ENCODE results near the gene SND1.

The SND1 gene

GRCh38 chr7:128021366-128021765 is 369.4 kb downstream of the SND1 start:
- no peak for DNase-seq (ENCODE audit: low read depth)

GRCh38 chr7:128022631-128023532 is 370.9 kb downstream of the SND1 start:
- no peak for DNase-seq (ENCODE audit: low read depth)

DNA sequence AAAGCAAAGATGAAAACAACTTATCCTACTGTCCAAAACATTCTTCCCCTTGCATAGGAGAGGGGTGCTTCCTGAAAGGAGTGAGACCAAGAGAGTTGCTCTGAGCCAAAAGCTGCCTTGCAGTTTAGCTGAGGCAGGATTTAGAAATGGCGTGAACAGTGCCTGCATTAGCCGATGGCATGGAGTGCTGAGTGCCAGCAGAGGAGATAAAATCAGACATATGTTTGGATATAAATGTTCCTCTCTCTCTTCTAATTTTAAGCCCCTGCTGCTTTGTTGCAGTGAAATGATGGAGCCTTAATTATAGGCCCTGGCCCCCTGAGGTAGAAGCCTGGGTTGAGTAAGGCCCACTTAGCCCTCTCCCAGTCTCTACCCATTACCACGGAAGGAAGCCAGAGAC is 372.2 kb downstream of the SND1 start:
- no peak for DNase-seq (ENCODE audit: low read depth)

DNA sequence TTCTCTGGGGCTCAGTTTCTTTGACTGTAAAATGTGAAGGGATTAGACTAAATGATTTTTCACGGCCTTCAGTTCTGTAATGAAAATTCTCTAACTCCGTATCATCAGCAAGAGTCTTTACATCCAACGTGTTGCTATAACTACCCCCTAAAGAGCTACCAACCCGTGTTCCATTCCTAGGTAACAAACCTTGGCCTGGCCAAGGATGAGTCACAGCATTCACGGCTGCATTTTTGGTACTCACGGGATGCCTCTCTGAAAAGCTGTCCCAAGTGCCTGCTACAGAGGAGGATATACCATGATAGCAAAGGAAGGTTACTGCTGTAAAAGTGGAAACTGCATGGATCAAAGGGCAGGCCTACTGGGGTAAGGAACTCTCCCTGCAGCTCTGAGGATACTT is 373.4 kb downstream of the SND1 start:
- no peak for DNase-seq (ENCODE audit: low read depth)

- no peak for DNase-seq (ENCODE audit: low read depth)
These were observed 373.8 kb downstream of the SND1 start for GRCh38 chr7:128025819-128026218.

- DNase-seq (ENCODE audit: low read depth): no peak
These were observed 374.6 kb downstream of the SND1 start for GRCh38 chr7:128026551-128026950.

- DNase-seq (ENCODE audit: low read depth): no peak
These were observed 375.5 kb downstream of the SND1 start for GRCh38 chr7:128027485-128027980.

DNA sequence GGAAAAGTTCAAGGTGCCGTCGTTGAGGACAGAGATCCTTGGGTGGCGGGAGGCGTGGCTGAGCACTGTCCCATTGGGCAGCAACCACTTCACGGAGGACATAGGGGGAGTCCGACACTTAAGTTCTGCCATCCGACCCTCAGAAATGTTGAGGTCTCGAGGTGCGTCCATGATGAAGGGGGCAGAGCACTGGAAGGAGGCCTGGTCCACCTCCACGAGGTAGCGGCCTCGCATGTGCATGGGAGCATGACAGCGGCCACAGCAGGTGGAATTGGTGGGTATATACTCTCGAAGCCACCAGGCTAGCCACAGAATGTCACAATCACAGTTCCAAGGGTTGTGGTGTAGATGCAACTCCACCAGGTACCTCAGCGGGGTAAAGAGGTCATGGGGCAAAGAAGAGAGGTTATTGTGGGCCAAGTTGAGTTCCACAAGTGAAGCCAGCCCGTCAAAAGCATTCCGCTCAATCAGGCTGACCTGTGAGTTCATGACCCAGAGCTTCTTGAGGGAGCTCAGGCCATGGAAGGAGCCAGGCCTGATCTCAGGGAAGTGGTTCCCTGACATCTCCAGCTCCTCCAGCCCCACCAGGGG is 377.5 kb downstream of the SND1 start:
- no peak for DNase-seq (ENCODE audit: low read depth)

- DNase-seq (ENCODE audit: low read depth): no peak
These were observed 378.3 kb downstream of the SND1 start for GRCh38 chr7:128030263-128030653.

DNA sequence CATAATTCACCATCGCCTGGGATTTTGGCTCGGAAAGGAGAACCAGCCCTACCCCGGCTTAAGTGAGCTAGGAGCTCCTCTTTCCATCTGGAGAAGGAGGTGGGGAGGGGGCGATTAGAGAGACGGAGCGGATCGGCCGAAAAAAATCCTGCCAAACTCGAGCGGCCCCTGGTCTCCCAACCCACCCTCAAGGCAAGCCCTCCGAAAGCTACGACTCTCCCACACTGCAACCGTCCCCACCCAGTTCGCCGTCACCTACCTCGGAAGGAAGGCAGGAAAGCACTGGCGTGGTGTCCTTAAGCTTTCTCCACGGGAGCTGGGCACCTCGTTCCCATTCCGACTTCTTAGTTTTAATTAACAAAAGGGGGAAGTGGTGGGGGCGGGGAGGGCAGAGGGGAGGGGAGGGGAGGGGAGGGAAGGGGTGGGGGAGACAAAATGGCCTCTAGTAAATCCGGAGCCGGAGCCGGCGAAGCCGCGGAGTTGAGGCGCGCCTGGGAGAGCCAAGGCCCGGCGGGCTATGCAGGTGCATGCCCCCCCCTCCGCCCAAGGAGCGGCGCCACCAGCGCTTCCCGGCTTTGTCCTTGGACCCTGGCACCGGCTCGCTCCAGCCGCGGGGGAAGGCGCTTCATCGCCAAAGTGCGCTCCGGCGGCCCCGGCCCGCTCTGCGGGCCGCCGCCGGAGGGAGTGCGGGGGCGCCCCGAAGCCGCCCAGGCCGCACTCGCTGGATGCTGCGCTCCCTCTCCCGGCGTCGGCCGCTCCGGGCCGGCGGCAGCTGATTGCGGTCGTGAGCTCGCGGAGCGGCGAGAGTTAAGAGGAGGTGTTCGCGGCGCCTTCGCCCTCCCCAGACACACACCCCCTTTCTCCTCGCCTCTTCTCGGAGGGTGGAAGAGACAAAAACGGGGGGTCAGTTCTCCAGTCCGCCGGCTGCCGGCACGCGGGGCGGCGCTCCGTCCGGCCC is 378.9 kb downstream of the SND1 start, which contains the start of gene LRRC4:
TSS of gene LRRC4 (minus strand) at position 784 of the 958 bp plus-strand sequence. CDS start 797 bp downstream, outside the sequence.
- no peak for DNase-seq (ENCODE audit: low read depth)

DNA sequence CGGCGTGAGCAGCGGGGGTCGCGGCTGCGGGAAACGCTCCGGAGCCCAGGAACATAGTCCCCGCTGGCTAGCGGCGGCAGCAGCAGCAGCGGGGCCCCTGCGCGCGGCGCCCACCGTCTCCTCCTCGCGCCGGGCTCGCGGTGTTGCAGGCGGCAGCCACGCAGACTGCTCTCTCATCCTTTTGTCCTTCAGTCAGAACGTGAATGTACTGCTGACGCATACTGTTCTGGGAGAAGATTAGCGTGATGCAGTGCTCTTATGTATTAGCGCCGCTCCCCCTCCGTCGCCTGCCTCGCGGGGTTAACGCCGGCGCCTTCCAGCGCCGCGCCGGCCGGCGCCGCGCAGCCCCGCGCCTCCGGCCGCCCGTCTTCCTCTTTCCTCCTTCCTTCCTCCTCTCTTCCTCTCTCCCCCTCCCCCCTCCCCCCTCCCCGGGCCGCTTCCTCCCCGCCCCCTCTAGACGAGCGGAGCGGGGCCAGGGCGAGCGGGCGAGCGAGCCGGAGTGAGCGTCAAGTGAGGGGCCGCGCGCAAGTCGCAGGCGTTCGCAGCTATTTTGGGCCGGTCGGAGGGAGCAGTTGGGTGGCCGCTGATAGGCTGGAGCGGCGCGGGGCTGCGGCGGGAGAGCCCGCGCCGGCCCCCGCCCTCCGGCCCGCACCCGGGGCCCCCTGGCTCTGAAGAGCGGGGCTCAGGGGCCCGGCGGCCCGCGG is 380.1 kb downstream of the SND1 start:
- no peak for DNase-seq (ENCODE audit: low read depth)

DNA sequence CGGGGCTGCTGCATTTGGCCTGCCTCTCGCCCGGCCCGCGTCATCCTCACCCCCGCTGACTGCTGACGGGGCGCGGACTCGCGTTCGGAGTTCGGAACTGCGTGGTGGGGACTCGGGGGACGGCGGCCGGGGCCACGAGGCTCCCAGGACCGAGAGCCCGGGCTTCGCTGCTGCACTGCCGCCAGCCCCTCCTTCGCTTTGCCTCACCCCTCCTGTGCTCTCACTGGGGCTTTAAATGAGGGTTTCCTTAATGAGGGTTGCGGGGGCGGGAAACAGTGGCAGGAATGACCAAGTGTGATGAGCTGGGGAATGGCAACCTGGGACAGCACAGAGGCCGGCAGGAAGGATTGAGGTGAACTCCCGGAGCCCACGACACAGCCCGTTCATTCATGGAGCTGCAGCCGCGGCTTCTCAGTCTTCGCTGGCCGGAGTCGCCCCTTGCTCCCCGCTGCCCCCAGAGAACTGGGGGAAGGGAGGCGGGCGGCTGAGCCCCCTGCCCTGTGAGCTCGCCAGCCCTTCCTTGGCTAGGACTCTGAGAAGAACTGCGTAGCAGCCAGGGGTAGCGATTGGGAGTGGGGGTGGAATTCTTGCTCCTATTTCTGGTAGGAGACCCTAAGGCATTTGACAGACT is 380.7 kb downstream of the SND1 start:
- DNase-seq (ENCODE audit: low read depth): no peak

GRCh38 chr7:128033246-128033645 is 381.3 kb downstream of the SND1 start:
- no peak for DNase-seq (ENCODE audit: low read depth)

DNA sequence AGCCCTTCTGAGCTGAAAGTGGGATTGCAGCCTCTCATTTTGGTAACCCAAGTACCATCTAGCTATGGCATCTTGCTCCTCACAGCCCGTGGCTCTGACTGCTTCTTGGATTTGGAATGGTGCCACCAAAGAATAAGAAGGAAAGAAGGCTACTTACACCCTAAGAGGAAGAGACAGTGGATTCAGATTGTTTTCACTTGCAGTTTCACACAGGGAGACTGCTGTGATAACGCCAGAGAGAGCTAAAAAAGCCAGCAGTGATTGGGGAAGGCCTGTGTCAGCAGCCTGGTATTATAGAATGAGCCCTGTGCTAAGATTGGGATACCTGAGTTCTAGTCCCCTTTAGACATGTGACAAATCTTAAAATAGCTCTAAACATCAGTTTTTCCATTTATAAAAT is 382.8 kb downstream of the SND1 start:
- DNase-seq (ENCODE audit: low read depth): no peak

DNA sequence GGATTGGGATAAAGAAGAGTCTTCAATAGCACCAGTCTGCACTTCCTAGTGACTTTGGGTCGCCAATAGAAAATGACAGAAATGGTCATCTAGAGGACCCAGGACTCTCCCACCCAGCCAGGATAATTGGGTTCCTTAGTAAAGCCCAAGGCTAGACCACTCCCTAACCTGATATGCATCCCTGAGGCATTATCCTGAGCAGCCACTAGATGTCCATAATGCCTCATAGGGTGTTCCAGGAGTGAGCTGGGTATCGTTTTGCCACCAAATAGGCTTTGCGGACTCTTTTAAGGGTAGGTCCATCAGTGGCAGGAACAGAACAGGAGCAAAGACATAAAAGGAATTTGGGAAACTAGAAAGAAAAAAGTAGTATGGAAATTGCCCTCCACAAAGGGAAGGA is 383.7 kb downstream of the SND1 start:
- no peak for DNase-seq (ENCODE audit: low read depth)

DNA sequence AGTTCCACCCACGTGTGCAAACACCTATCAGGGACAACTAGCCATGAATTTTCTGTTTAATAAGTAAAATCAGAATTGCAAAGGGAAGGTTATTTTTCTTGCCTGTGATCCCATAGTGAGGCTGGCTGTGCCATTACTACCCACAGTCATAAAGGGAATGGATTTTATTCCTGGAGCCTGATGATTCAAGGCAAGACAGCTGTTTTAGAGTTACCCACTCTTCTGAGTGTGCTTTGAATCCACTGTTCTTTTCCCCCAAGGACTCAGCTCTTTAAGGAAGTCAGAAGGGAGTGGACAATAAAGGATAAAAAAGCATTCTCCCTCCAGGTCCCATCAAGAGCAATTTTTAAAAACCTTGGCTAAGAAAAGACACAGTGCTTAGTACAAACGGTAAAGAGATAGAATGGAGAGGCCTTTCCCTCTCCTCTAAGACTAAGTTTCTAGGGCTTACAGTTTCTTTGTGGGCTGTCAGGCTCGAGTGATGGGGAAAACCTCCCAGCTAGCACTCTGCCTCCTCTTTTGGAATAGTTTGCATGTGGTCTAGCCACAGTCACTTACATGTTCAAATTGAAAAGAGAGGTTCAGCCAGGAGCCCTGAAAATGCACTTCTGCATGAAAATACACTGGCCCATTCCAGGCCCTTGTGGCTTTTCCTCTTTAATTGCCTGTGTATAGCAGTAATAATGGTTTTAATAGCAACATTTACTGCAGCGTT is 384.4 kb downstream of the SND1 start:
- DNase-seq (ENCODE audit: low read depth): no peak

GRCh38 chr7:128037081-128037480 is 385.1 kb downstream of the SND1 start:
- DNase-seq (ENCODE audit: low read depth): no peak

DNA sequence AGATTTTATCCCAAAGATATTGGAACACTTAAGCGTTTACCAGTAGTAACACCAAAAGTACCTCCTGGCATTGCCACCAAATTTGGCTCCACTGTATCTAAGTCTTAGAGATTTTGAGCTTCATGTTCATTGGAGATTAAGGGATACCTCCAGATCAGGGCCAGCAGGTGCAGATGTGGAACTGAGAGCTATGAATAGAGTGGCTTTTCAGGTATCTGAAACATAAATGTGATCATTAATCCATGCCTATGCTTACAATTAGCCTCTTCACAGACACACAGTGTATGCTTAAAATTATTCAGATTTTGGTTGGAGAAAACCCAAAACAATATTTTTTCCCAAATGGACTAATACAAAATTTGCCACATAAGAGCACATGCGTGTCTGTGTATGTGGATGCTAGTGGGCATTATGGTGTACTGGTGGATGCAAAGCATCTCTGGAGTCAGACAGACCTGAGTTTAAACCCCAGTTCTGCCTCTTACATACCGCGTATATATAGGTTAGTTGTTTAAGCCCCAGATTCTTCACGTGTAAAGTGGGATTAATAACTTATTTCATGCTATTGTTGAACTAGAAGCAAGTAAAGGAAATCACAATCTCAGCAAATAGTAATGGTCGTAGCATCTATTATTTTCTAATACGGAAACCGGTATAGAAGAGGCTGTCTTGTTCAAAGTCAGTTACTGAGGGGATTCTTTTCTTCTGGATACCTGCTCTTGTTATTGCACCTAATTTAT is 386.1 kb downstream of the SND1 start:
- no peak for DNase-seq (ENCODE audit: low read depth)

GRCh38 chr7:128039544-128039953 is 387.6 kb downstream of the SND1 start:
- no peak for DNase-seq (ENCODE audit: low read depth)

- no peak for DNase-seq (ENCODE audit: low read depth)
These were observed 388.2 kb downstream of the SND1 start for GRCh38 chr7:128040205-128040604.
